H1 (cell line): ENCODE data around the gene LY6G5B. TPM values are rescaled to one million over a fixed set of nuclear protein-coding genes. Genes with fewer than 3 reads are reported as not detected.

Experiments used
- CTCF ChIA-PET: fragments of 300-600 bp; sonication (Branson Sonifier 250); formaldehyde crosslinking; loops from one replicate; lab custom pipeline; 2021; ENCODE audit not compliant: partially characterized antibody; lab: Charles Lee
- POLR2A ChIA-PET: fragments of 300-600 bp; sonication (Branson Sonifier 250); formaldehyde crosslinking; loops from one replicate; lab custom pipeline; 2021; ENCODE audit warnings: inconsistent platforms; ENCODE audit not compliant: partially characterized antibody; lab: Charles Lee
- DNase-seq, 2 experiments: peaks; one replicate each; pipeline versions ENCODE4 v3.0.0 to v3.0.0-alpha.2; 2010 to 2022; ENCODE audit warnings: low spot score in 2 of 2, low read depth in 1 of 2, mixed read lengths in 1 of 2
- FAIRE-seq: peaks from 2 replicates; lab custom pipeline; 2011; peaks lifted over from hg19 to GRCh38; lab: Jason Lieb, UNC
- H2AFZ ChIP-seq: 2 replicates; pipeline ENCODE4 v1.8.1; 2012; ENCODE audit warnings: low read length, inconsistent platforms
- H2AK5ac ChIP-seq: 2 replicates; pipeline ENCODE4 v1.6.1; 2013; ENCODE audit warnings: low read depth, low read length
- H2BK120ac ChIP-seq: replicated peaks from 2 replicates; pipeline ENCODE3; 2013; ENCODE audit warnings: low read depth, low read length, inconsistent platforms
- H2BK12ac ChIP-seq: 2 replicates; pipeline ENCODE4 v1.6.1; 2013; ENCODE audit warnings: low read depth, low read length
- H2BK15ac ChIP-seq: 2 replicates; pipeline ENCODE4 v1.6.1; 2013; ENCODE audit warnings: low read length
- H2BK20ac ChIP-seq: 2 replicates; pipeline ENCODE4 v1.6.1; 2013; ENCODE audit warnings: low read length
- H2BK5ac ChIP-seq: 2 replicates; pipeline ENCODE4 v1.6.1; 2013; ENCODE audit warnings: low read depth, low read length
- H3K14ac ChIP-seq: 2 replicates; pipeline ENCODE4 v1.6.1; 2013; ENCODE audit warnings: inconsistent platforms; ENCODE audit not compliant: insufficient read length
- H3K18ac ChIP-seq: 2 replicates; pipeline ENCODE4 v1.6.1; 2013; ENCODE audit warnings: low read length; ENCODE audit errors: extremely low read depth
- H3K23ac ChIP-seq: 2 replicates; pipeline ENCODE4 v1.6.1; 2013; ENCODE audit warnings: inconsistent platforms; ENCODE audit not compliant: insufficient read length
- H3K23me2 ChIP-seq: 2 replicates; pipeline ENCODE4 v1.6.1; 2013; ENCODE audit warnings: low read depth, low read length
- H3K27ac ChIP-seq: 2 replicates; pipeline ENCODE4 v1.6.1; 2011; ENCODE audit warnings: low read depth, low read length, inconsistent platforms
- H3K27me3 ChIP-seq, 4 experiments: replicated peaks in 1 of 4; 1 replicate in 1 of 4; 2 replicates in 3 of 4; pipeline versions ENCODE4 v1.6.1 to v1.8.1; 2011 to 2013; ENCODE audit warnings: low read length in 3 of 4, mild to moderate bottlenecking in 3 of 4, inconsistent platforms in 2 of 4, mixed read lengths in 2 of 4, moderate library complexity in 1 of 4; ENCODE audit not compliant: control insufficient read depth in 3 of 4, insufficient read depth in 3 of 4; ENCODE audit errors: extremely low read depth in 1 of 4
- H3K36me3 ChIP-seq, 4 experiments: 2 replicates each; pipeline versions ENCODE4 v1.6.1 to v1.8.1; 2011 to 2013; ENCODE audit warnings: mild to moderate bottlenecking in 4 of 4, low read length in 3 of 4, moderate library complexity in 2 of 4, control low read depth in 1 of 4, inconsistent platforms in 1 of 4; ENCODE audit not compliant: insufficient read depth in 4 of 4, control insufficient read depth in 2 of 4
- H3K4ac ChIP-seq: replicated peaks from 2 replicates; pipeline ENCODE3; 2013; ENCODE audit warnings: low read length, low read depth, mixed read lengths, inconsistent platforms; ENCODE audit not compliant: insufficient read length
- H3K4me1 ChIP-seq, 4 experiments: replicated peaks in 1 of 4; 1 replicate in 1 of 4; 2 replicates in 3 of 4; pipeline versions ENCODE4 v1.6.1 to v1.8.1; 2011 to 2013; ENCODE audit warnings: low read length in 3 of 4, inconsistent platforms in 2 of 4, mixed read lengths in 1 of 4; ENCODE audit not compliant: insufficient read depth in 4 of 4, control insufficient read depth in 3 of 4
- H3K4me2 ChIP-seq, 2 experiments: 2 replicates each; pipeline versions ENCODE4 v1.6.1 to v1.8.1; 2011 to 2013; ENCODE audit warnings: low read depth in 2 of 2, low read length in 2 of 2, control low read depth in 1 of 2, inconsistent platforms in 1 of 2, mild to moderate bottlenecking in 1 of 2; ENCODE audit not compliant: insufficient read depth in 1 of 2
- H3K4me3 ChIP-seq, 4 experiments: fragments of 200-600, 300-600 bp in 1 of 4; sonication (generic), shearing (Covaris generic), sonication (Bioruptor Twin) in 1 of 4; 2 replicates each; pipeline versions ENCODE4 v1.5.1 to v1.8.1; 2011 to 2016; ENCODE audit warnings: low read length in 4 of 4, low read depth in 3 of 4, control low read depth in 2 of 4, inconsistent platforms in 2 of 4, mild to moderate bottlenecking in 2 of 4, mixed read lengths in 1 of 4, moderate library complexity in 1 of 4; ENCODE audit not compliant: insufficient read depth in 2 of 4; ENCODE audit errors: extremely low read depth in 1 of 4
- H3K56ac ChIP-seq: replicated peaks from 2 replicates; pipeline ENCODE3; 2013; ENCODE audit warnings: low read depth, mild to moderate bottlenecking, mixed read lengths, low read length, inconsistent platforms; ENCODE audit not compliant: insufficient read length
- H3K79me1 ChIP-seq: 2 replicates; pipeline ENCODE4 v1.6.1; 2013; ENCODE audit warnings: low read depth, low read length, control low read depth
- H3K79me2 ChIP-seq, 2 experiments: 2 replicates each; pipeline versions ENCODE4 v1.6.1 to v1.8.1; 2012 to 2013; ENCODE audit warnings: low read length in 2 of 2, mild to moderate bottlenecking in 2 of 2, inconsistent platforms in 1 of 2; ENCODE audit not compliant: insufficient read depth in 2 of 2, control insufficient read depth in 1 of 2
- H3K9ac ChIP-seq, 4 experiments: replicated peaks in 1 of 4; 1 replicate in 1 of 4; 2 replicates in 3 of 4; pipeline versions ENCODE4 v1.6.1 to v1.8.1; 2011 to 2013; ENCODE audit warnings: low read depth in 3 of 4, low read length in 3 of 4, control low read depth in 2 of 4, mild to moderate bottlenecking in 2 of 4, moderate library complexity in 2 of 4, inconsistent platforms in 1 of 4; ENCODE audit errors: extremely low read depth in 1 of 4
- H3K9me3 ChIP-seq, 2 experiments: 2 replicates each; pipeline versions ENCODE4 v1.6.1 to v1.8.1; 2012 to 2013; ENCODE audit warnings: mild to moderate bottlenecking in 2 of 2, moderate library complexity in 2 of 2, control low read depth in 1 of 2, inconsistent platforms in 1 of 2, low read depth in 1 of 2, low read length in 1 of 2, mixed read lengths in 1 of 2; ENCODE audit not compliant: insufficient read depth in 2 of 2
- H4K20me1 ChIP-seq, 2 experiments: replicated peaks in 1 of 2; 2 replicates each; pipeline versions ENCODE3 to v1.8.1; 2011 to 2013; ENCODE audit warnings: inconsistent platforms in 2 of 2, low read length in 2 of 2, mild to moderate bottlenecking in 1 of 2; ENCODE audit not compliant: insufficient read depth in 2 of 2, control insufficient read depth in 1 of 2
- H4K5ac ChIP-seq: 2 replicates; pipeline ENCODE4 v1.6.1; 2013; ENCODE audit warnings: low read length, low read depth, mixed read lengths, inconsistent platforms; ENCODE audit not compliant: insufficient read length
- H4K8ac ChIP-seq: 2 replicates; pipeline ENCODE4 v1.8.0; 2013; ENCODE audit warnings: mild to moderate bottlenecking, moderate library complexity, low read length, inconsistent platforms; ENCODE audit not compliant: insufficient read depth; ENCODE audit errors: extremely low read depth
- H4K91ac ChIP-seq: replicated peaks from 2 replicates; pipeline ENCODE3; 2013; ENCODE audit warnings: low read length, mixed read lengths, inconsistent platforms; ENCODE audit not compliant: insufficient read length
- CBX5 ChIP-seq: fragments of 300-800, 300-1000 bp; sonication (generic); IDR thresholded peaks from 2 replicates; pipeline ENCODE4 v1.7.1; 2016; ENCODE audit warnings: antibody characterized with exemption, low read length, low read depth
- CBX8 ChIP-seq: fragments of 300-800, 300-1000 bp; sonication (generic); IDR thresholded peaks from 2 replicates; pipeline ENCODE4 v1.7.1; 2016; ENCODE audit warnings: low read depth, low read length, borderline replicate concordance
- EGR1 ChIP-seq: IDR thresholded peaks from 2 replicates; pipeline ENCODE4 v1.6.1; 2011; ENCODE audit warnings: low read depth, low read length, borderline replicate concordance
- JUND ChIP-seq: IDR thresholded peaks from 2 replicates; pipeline ENCODE4 v1.6.1; 2011; ENCODE audit warnings: mild to moderate bottlenecking, improper control_type of control experiment, low read length
- PHF8 ChIP-seq: fragments of 200-600 bp; sonication (generic); conservative IDR thresholded peaks from 2 replicates; pipeline ENCODE4 v1.7.1; 2012; ENCODE audit warnings: low read depth, mild to moderate bottlenecking, inconsistent platforms, low read length, moderate library complexity
- RBBP5 ChIP-seq: IDR thresholded peaks from 2 replicates; pipeline ENCODE4 v1.7.1; 2012; ENCODE audit warnings: low read depth, mild to moderate bottlenecking, inconsistent platforms, low read length, moderate library complexity, borderline replicate concordance
- SP4 ChIP-seq: IDR thresholded peaks from 2 replicates; pipeline ENCODE4 v1.6.1; 2012; ENCODE audit warnings: low read length, inconsistent platforms
- WGBS, 2 experiments: shearing (Covaris generic) in 1 of 2; methylation state at CpG; one replicate each; pipeline versions ENCODE4 v1.1.6 to v1.1.7; 2013 to 2015; ENCODE audit warnings: low lambda C conversion rate in 2 of 2, mixed read lengths in 2 of 2, inconsistent platforms in 1 of 2, low coverage in 1 of 2, missing lambda C conversion rate in 1 of 2; ENCODE audit not compliant: insufficient replicate concordance in 2 of 2, insufficient coverage in 1 of 2, insufficient read length in 1 of 2; ENCODE audit errors: extremely low coverage in 1 of 2, missing lambda C conversion rate in 1 of 2; 5-methylcytosine and 5-hydroxymethylcytosine counted together
- polyA plus RNA-seq, 7 experiments: library from polyadenylated mRNA; depleted of rRNA in 3 of 7; stranded (reverse) in 5 of 7; unstranded in 2 of 7; fragments of >200 nt in 5 of 7; fragments of 200-250 nt in 2 of 7; gene quantifications; 1 replicate in 5 of 7; 2 replicates in 1 of 7; 4 replicates in 1 of 7; pipeline versions ENCODE4 v1.2.1 to v1.2.3, GENCODE V29; 2011 to 2013; ENCODE audit warnings: missing spikeins in 2 of 7, mixed read lengths in 2 of 7
- total RNA-seq: library from RNA; stranded (reverse); fragmentation: NEBNext Ultra II Directional; extraction: Animal tissue kit (Norgen Biotek cat#: 25700); gene quantifications from 2 replicates; pipeline ENCODE4 v1.2.1, GENCODE V29; 2021
- TF ChIP-seq, protein P1 (sequence below): IDR thresholded peaks from 2 replicates; pipeline ENCODE4 v1.6.1; 2012; ENCODE audit warnings: inconsistent platforms
- TF ChIP-seq, protein P2 (sequence below): IDR thresholded peaks from 2 replicates; pipeline ENCODE4 v1.6.1; 2012; ENCODE audit warnings: low read length, inconsistent platforms

The LY6G5B gene
- total and polyA plus RNA-seq, 2 of the 8 experiments (the other 6 are each of a cell fraction or from before 2014, with no cell fraction given), result 10.6 to 12.6 TPM

DNA sequence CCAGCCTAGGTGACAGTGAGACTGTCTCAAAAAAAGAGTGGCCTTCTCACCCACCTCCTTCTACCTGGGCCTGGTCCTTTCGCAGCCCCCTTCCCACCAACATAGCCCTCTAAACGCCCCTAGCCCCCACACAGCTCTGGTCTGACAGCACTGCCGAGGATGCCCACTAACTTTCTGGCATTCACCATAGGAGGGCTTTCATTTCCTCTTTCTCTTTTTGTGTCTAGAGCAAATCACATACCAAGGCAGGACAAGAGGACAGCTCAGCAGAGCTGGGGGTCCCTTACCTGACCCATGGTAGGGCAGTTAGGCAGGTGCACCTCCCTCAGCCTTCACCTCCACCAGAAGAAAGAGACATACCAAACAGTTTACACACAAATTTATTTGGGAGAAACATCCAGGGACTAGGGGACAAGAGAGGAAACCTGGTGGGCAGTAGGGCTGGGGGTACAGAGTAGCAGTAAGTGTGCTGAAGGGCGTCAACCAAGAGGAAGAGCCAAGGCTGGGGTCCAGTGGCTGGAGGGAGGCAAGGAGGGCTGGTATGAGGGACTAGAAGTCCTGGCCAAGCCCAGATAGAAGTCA lies 6.6 kb downstream of the LY6G5B start:
- H2AK5ac ChIP-seq, result no peak overlapping the region

More for the DNA sequence above, 6.6 kb downstream of the LY6G5B start:
- no peak overlapping the region for H3K4ac ChIP-seq
- TF ChIP-seq PHF8 (no peak), RBBP5 (no peak), EGR1 (no peak), CBX5 (no peak), JUND (no peak), CBX8 (no peak), SP4 (no peak)
- TF ChIP-seq, protein P1, sequence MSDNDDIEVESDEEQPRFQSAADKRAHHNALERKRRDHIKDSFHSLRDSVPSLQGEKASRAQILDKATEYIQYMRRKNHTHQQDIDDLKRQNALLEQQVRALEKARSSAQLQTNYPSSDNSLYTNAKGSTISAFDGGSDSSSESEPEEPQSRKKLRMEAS, result no peak
- TF ChIP-seq, protein P2, sequence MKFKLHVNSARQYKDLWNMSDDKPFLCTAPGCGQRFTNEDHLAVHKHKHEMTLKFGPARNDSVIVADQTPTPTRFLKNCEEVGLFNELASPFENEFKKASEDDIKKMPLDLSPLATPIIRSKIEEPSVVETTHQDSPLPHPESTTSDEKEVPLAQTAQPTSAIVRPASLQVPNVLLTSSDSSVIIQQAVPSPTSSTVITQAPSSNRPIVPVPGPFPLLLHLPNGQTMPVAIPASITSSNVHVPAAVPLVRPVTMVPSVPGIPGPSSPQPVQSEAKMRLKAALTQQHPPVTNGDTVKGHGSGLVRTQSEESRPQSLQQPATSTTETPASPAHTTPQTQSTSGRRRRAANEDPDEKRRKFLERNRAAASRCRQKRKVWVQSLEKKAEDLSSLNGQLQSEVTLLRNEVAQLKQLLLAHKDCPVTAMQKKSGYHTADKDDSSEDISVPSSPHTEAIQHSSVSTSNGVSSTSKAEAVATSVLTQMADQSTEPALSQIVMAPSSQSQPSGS, result no peak
- WGBS, 2 experiments, result 86% methylated on average over 4 of the region's 4 CpGs; no CpG with 5 or more reads in 1 of the 2 experiments
- no peaks in the 10 kb centered on the region for H3K79me2 ChIP-seq
- no peak overlapping the region for H3K4me3 ChIP-seq
- H3K23me2 ChIP-seq, result peaks cover 4% of the 10 kb centered on the region; the same call in 1 of the 2 replicates
- H2BK120ac ChIP-seq, result no peak overlapping the region
- no peak overlapping the region for H3K9ac ChIP-seq
- POLR2A ChIA-PET, result interaction anchor here (1.2 to 2.0 kb wide), 4 partner anchors 9 to 158 kb away, joined by 4 to 8 read pairs (median 4); no protein-coding TSS in a partner anchor
- peaks cover 0 to 7% (median 2%) of the 10 kb centered on the region in 4 experiments; a peak in 4 of 7 replicates for H3K4me1 ChIP-seq
- H3K79me1 ChIP-seq, result no peaks in the 10 kb centered on the region
- no peaks in the 10 kb centered on the region for H4K20me1 ChIP-seq
- no peak overlapping the region for H3K18ac ChIP-seq
- H3K9me3 ChIP-seq, result peaks cover 0 to 2% of the 10 kb centered on the region in 2 experiments; a peak in 1 of 4 replicates
- H3K36me3 ChIP-seq, result peaks cover 2 to 9% (median 8%) of the 10 kb centered on the region in 4 experiments; a peak in 6 of 8 replicates
- DNase-seq, result no peak
- H2BK5ac ChIP-seq, result no peak overlapping the region
- no peak overlapping the region for H3K14ac ChIP-seq
- no peak overlapping the region for H2BK20ac ChIP-seq
- H4K91ac ChIP-seq, result no peak overlapping the region
- H3K4me2 ChIP-seq, result no peak overlapping the region
- H4K5ac ChIP-seq, result no peak overlapping the region
- no peak overlapping the region for H3K27ac ChIP-seq
- H2BK15ac ChIP-seq, result no peak overlapping the region
- H3K23ac ChIP-seq, result no peak overlapping the region
- H3K56ac ChIP-seq, result no peak overlapping the region
- no peak overlapping the region for H2AFZ ChIP-seq
- CTCF ChIA-PET, result no interaction called here
- H4K8ac ChIP-seq, result no peak overlapping the region
- H2BK12ac ChIP-seq, result no peak overlapping the region
- no peak for FAIRE-seq
- peaks cover 0 to 3% (median 2%) of the 10 kb centered on the region in 4 experiments; a peak in 4 of 7 replicates for H3K27me3 ChIP-seq
